Testis (tissue), 2 donors: Measurements from ENCODE around the gene DLG5.

ENCODE experiments used
- CTCF ChIP-seq, 3 experiments: fragments of 450-650 bp in 2 of 3; fragments of 200-600 bp in 1 of 3; sonication (generic) in 1 of 3; IDR thresholded peaks; one replicate each; pipeline ENCODE4 v1.5.1; 2016 to 2019; ENCODE audit warnings: antibody characterized with exemption in 3 of 3, mild to moderate bottlenecking in 2 of 3, moderate library complexity in 1 of 3
- POLR2A ChIP-seq: fragments of 450-650 bp; IDR thresholded peaks from one replicate; pipeline ENCODE4 v1.6.1; 2017; ENCODE audit warnings: antibody characterized with exemption, mild to moderate bottlenecking, moderate library complexity

GRCh38 chr10:77887631-77888355, 38.8 kb downstream of the DLG5 start:
- no peak for TF ChIP-seq POLR2A
- TF ChIP-seq CTCF (IDR thresholded peaks at IDR 0.05): no peak
